ENCODE results near the gene CCT6A.
"Not testable (repeated sequence)": the region's sequence is repeated elsewhere in the genome, so short reads cannot be mapped to it uniquely, and the experiment has no call there.

Gene CCT6A

DNA sequence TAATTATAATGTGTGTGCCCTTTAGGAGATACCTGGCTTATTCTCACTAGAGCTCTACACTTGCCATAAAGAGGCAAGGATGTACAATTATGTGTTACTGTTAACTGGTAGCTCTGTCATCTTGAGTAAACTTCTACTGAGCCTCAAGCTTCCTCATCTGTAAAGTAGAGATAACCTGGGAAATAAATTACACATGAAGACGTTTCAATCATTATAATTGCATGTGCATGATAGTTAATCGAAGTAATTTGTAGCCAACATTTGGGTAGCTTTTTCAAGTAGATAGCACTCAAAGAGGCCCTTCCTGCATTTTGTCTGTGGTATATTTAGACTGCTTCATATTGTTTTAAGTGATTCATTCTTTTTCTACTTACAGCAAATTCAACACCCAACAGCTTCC is 2.4 kb downstream of the CCT6A start:
- no peak overlapping the region for H3K4me3 ChIP-seq (ENCODE audit: control insufficient read depth, low read depth, low read length)
- no peak for DNase-seq (ENCODE audit: low read depth)
- TF ChIP-seq, protein P1, sequence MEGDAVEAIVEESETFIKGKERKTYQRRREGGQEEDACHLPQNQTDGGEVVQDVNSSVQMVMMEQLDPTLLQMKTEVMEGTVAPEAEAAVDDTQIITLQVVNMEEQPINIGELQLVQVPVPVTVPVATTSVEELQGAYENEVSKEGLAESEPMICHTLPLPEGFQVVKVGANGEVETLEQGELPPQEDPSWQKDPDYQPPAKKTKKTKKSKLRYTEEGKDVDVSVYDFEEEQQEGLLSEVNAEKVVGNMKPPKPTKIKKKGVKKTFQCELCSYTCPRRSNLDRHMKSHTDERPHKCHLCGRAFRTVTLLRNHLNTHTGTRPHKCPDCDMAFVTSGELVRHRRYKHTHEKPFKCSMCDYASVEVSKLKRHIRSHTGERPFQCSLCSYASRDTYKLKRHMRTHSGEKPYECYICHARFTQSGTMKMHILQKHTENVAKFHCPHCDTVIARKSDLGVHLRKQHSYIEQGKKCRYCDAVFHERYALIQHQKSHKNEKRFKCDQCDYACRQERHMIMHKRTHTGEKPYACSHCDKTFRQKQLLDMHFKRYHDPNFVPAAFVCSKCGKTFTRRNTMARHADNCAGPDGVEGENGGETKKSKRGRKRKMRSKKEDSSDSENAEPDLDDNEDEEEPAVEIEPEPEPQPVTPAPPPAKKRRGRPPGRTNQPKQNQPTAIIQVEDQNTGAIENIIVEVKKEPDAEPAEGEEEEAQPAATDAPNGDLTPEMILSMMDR (conservative IDR thresholded peaks at IDR 0.05; ENCODE audit: control insufficient read depth, insufficient read depth, low read depth, low read length) = no peak

DNA sequence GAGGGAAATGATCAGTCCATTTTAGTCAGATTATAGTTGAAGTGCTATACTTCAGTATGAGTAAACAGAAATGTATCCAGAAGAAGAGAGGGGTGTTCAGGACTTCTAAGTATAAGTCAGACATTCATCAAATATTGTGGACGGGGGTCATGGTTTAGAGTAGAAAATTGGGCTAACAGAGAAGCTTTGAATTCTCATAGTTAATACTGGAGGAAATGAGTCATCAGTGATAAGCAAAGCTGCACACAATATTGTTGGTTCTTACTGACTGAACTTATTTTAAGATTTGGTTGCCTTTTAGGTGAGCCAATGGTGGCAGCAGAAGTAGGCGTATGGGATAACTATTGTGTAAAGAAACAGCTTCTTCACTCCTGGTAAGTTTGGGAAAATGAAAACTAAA is 10.8 kb downstream of the CCT6A start:
- TF ChIP-seq, protein P1 (conservative IDR thresholded peaks at IDR 0.05; ENCODE audit: control insufficient read depth, insufficient read depth, low read depth, low read length) = no peak
- DNase-seq (ENCODE audit: low read depth) = peak; percentile 53
- no peak overlapping the region for H3K4me3 ChIP-seq (ENCODE audit: control insufficient read depth, low read depth, low read length)

DNA sequence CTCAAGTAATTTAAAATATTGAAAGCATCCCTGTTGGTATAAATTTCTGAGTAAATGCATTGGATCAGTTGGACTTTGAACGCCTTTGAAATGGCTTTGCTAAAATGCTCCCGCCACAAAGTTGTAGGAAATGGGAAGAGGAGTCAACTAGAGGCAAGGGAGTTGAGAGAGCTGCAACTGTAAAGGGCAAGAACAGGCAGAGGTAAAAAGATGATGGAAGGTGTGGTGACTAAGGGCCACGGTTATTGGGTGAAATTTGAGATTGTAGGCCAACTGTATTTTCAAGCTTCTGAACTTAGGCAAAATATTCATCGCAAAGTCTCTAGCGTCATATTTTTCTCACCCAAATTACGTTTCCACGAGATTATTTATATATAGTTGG is 11.9 kb downstream of the CCT6A start:
- no peak overlapping the region for H3K4me3 ChIP-seq (ENCODE audit: control insufficient read depth, low read depth, low read length)
- DNase-seq (ENCODE audit: low read depth) = no peak
- TF ChIP-seq, protein P1 (conservative IDR thresholded peaks at IDR 0.05; ENCODE audit: control insufficient read depth, insufficient read depth, low read depth, low read length) = no peak

DNA sequence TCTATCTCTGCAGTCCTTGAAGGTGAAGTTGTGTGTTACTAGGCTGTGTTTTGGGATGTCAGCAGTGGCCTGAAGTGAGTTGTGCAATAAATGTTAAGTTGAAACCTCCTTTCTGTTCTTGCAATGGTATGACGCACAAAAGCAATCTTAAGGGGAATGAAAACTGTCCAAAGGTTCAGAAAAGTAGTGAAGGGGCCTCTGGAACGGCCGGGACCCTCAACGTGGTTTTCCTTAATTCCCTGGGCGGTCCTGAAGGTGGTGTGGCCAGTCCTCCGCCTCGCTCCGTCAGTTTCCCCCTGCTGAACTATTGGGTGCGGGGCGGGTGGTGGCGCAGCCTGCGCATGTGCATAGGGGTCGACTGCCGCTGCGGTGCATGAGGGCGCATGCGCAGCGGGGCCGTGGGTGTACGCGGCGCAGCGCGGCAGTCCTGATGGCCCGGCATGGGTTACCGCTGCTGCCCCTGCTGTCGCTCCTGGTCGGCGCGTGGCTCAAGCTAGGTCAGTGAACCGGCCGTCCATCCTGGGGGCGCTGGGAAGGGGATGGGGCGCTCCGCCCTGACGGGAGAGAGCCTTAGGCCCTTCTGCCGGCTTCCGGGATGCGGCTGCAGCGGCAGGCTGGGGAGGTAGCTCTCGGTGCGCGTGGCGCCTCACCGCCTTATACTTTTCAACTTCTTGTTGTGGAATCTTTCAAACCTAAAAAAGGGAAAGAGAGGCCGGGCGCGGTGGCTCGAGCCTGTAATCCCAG is 12.5 kb downstream of the CCT6A start, which contains the start of gene SUMF2:
TSS of gene SUMF2 (plus strand) at position 405 of the 744 bp plus-strand sequence. CDS start at position 431, 26 bp downstream.
- DNase-seq (ENCODE audit: low read depth) = peak; percentile 86
- H3K4me3 ChIP-seq (ENCODE audit: control insufficient read depth, low read depth, low read length) = peak within 1 kb of the TSS; percentile 90
- TF ChIP-seq, protein P1 (conservative IDR thresholded peaks at IDR 0.05; ENCODE audit: control insufficient read depth, insufficient read depth, low read depth, low read length) = no peak

DNA sequence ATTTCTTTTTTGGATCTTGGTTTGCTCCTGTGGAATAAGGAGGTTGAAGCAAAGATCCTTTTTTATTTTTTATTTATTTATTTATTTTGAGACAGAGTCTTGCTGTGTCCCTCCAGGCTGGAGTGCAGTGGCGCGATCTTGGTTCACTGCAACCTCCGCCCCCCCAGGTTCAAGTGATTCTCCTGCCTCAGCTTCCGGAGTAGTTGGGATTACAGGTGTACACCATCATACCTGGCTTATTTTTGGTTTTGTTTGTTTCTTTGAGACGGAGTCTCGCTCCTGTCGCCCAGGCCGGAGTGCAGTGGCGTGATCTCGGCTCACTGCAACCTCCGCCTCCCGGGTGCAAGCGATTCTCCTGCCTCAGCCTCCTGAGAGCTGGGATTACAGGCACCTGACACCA is 14.8 kb downstream of the CCT6A start:
- DNase-seq (ENCODE audit: low read depth); H3K4me3 ChIP-seq (ENCODE audit: control insufficient read depth, low read depth, low read length): not testable (repeated sequence)

DNA sequence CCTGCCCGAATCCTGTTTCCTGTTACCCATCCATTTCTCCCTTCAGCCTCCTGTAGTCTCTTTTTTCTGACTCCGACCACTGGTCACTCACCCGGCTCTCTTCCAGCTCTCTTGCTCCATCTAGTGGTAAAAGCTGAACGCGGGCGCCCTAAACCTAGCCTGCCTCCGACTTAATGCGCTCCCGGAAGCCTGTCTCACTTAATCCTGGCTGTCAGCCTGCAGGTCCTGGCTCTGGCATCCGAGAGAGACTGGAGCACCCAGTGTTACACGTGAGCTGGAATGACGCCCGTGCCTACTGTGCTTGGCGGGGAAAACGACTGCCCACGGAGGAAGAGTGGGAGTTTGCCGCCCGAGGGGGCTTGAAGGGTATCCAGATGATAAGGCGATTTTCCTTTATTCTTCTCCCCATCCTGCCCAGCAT is 22.8 kb downstream of the CCT6A start:
- DNase-seq (ENCODE audit: low read depth) = peak; percentile 78
- no peak overlapping the region for H3K4me3 ChIP-seq (ENCODE audit: control insufficient read depth, low read depth, low read length)

DNA sequence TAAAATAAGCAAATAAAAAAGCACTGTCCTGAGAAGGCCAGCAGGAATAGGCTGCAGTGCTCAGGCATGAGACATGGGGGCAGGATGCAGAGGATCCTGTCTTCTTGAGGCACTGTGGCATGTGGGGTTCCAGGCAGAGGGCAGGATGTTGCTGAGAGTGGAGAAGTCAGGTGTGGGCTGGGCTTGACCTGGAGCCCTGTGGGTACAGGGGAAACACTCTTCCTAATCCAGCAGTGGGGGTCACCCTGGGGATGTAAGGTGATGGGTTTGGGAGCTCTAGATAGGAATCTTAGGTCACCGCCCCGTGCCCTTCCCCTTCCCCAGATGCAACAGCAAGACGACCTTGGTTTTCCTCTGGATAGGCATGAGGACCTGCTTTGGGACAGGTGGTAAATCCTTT is 26.1 kb downstream of the CCT6A start:
- TF ChIP-seq, protein P1 (conservative IDR thresholded peaks at IDR 0.05; ENCODE audit: control insufficient read depth, insufficient read depth, low read depth, low read length) = no peak
- no peak overlapping the region for H3K4me3 ChIP-seq (ENCODE audit: control insufficient read depth, low read depth, low read length)
- no peak for DNase-seq (ENCODE audit: low read depth)

More for the DNA sequence above, 22.8 kb downstream of the CCT6A start:
- TF ChIP-seq, protein P1 (conservative IDR thresholded peaks at IDR 0.05; ENCODE audit: control insufficient read depth, insufficient read depth, low read depth, low read length) = peak; percentile 88

All from fibroblast of mammary gland (primary cell).